Measurements from ENCODE around the gene PORCN.

PORCN gene

GRCh38 chrX:48472225-48472624 is 36.6 kb upstream of the PORCN start:
- Histone ChIP-seq H3K36me3 (replicated peaks) (peaks cover 4% of the 10 kb centered on the region; the same call in 1 of the 2 replicates), H3K9me3 (no peaks in the 10 kb centered on the region), H3K27me3 (ENCODE audit: low read depth) (no peaks in the 10 kb centered on the region), H3K4me3 (no peak overlapping the region), H3K4me1 (peaks cover 16% of the 10 kb centered on the region)
- DNase-seq (ENCODE audit: low spot score in 2 of 2): peak in 1 of 2 experiments; percentile 7
- in situ Hi-C loops (cut with MboI; ENCODE audit: low sequenced_read_pairs): no loop called here

GRCh38 chrX:48472851-48473703 is 35.7 kb upstream of the PORCN start:
- Histone ChIP-seq H3K4me3 (no peak overlapping the region), H3K36me3 (replicated peaks) (peaks cover 4% of the 10 kb centered on the region), H3K27me3 (ENCODE audit: low read depth) (no peaks in the 10 kb centered on the region), H3K4me1 (peaks cover 19% of the 10 kb centered on the region), H3K9me3 (no peaks in the 10 kb centered on the region)
- in situ Hi-C loops (cut with MboI; ENCODE audit: low sequenced_read_pairs): no loop called here
- DNase-seq (ENCODE audit: low spot score in 2 of 2): peak; percentile 32 to 48

- peak in 1 of 2 experiments; percentile 12 for DNase-seq (ENCODE audit: low spot score in 2 of 2)
- Histone ChIP-seq H3K4me1 (peaks cover 19% of the 10 kb centered on the region), H3K36me3 (replicated peaks) (peaks cover 5% of the 10 kb centered on the region), H3K4me3 (no peak overlapping the region), H3K27me3 (ENCODE audit: low read depth) (no peaks in the 10 kb centered on the region), H3K9me3 (no peaks in the 10 kb centered on the region)
- in situ Hi-C loops (cut with MboI; ENCODE audit: low sequenced_read_pairs): no loop called here
Measured at GRCh38 chrX:48473704-48473990, 35.1 kb upstream of the PORCN start.

GRCh38 chrX:48474127-48474526 is 34.7 kb upstream of the PORCN start:
- peak; percentile 54 to 73 for DNase-seq (ENCODE audit: low spot score in 2 of 2)
- Histone ChIP-seq H3K9me3 (no peaks in the 10 kb centered on the region), H3K27me3 (ENCODE audit: low read depth) (no peaks in the 10 kb centered on the region), H3K4me3 (no peak overlapping the region), H3K4me1 (peaks cover 19% of the 10 kb centered on the region), H3K36me3 (replicated peaks) (peaks cover 10% of the 10 kb centered on the region)
- in situ Hi-C loops (cut with MboI; ENCODE audit: low sequenced_read_pairs): no loop called here

- in situ Hi-C loops (cut with MboI; ENCODE audit: low sequenced_read_pairs): no loop called here
- Histone ChIP-seq H3K9me3 (no peaks in the 10 kb centered on the region), H3K36me3 (replicated peaks) (peaks cover 15% of the 10 kb centered on the region), H3K4me3 (peak overlapping the region; percentile 97), H3K4me1 (peaks cover 19% of the 10 kb centered on the region), H3K27me3 (ENCODE audit: low read depth) (no peaks in the 10 kb centered on the region)
- peak; percentile 65 to 77 for DNase-seq (ENCODE audit: low spot score in 2 of 2)
Measured at GRCh38 chrX:48474581-48474980, 34.2 kb upstream of the PORCN start.

GRCh38 chrX:48475296-48475695 is 33.5 kb upstream of the PORCN start:
- peaks cover 19% of the 10 kb centered on the region for H3K4me1 ChIP-seq
- peak in 1 of 2 experiments; percentile 34 for DNase-seq (ENCODE audit: low spot score in 2 of 2)
- peak overlapping the region; percentile 97 for H3K4me3 ChIP-seq
- H3K9me3 ChIP-seq: no peaks in the 10 kb centered on the region
- H3K36me3 ChIP-seq (replicated peaks): peaks cover 15% of the 10 kb centered on the region
- no peaks in the 10 kb centered on the region for H3K27me3 ChIP-seq (ENCODE audit: low read depth)
- in situ Hi-C loops (cut with MboI; ENCODE audit: low sequenced_read_pairs): loop anchor here (25.0 kb wide), 1 partner anchor 613 kb away; no protein-coding TSS in a partner anchor

GRCh38 chrX:48475774-48476577 is 32.8 kb upstream of the PORCN start, which contains the start of gene FTSJ1:
Gene FTSJ1 (plus strand): TSS chrX:48476199. CDS start chrX:48478048, 1,849 bp downstream.
- H3K9me3 ChIP-seq: no peaks in the 10 kb centered on the region
- peaks cover 19% of the 10 kb centered on the region for H3K36me3 ChIP-seq (replicated peaks)
- no peaks in the 10 kb centered on the region for H3K27me3 ChIP-seq (ENCODE audit: low read depth)
- in situ Hi-C loops (cut with MboI; ENCODE audit: low sequenced_read_pairs): loop anchor here (25.0 kb wide), 1 partner anchor 614 kb away; no protein-coding TSS in a partner anchor
- H3K4me3 ChIP-seq: peak within 1 kb of the TSS; percentile 97
- peak; percentile 92 to 95 for DNase-seq (ENCODE audit: low spot score in 2 of 2)
- peaks cover 19% of the 10 kb centered on the region for H3K4me1 ChIP-seq

- peak overlapping the region; percentile 97 for H3K4me3 ChIP-seq
- in situ Hi-C loops (cut with MboI; ENCODE audit: low sequenced_read_pairs): loop anchor here (25.0 kb wide), 1 partner anchor 615 kb away; no protein-coding TSS in a partner anchor
- H3K9me3 ChIP-seq: no peaks in the 10 kb centered on the region
Measured at GRCh38 chrX:48476919-48477318, 31.9 kb upstream of the PORCN start.

GRCh38 chrX:48477960-48478755 is 30.6 kb upstream of the PORCN start:
- Histone ChIP-seq H3K36me3 (replicated peaks) (peaks cover 41% of the 10 kb centered on the region), H3K9me3 (no peaks in the 10 kb centered on the region), H3K4me3 (no peak overlapping the region), H3K27me3 (ENCODE audit: low read depth) (no peaks in the 10 kb centered on the region), H3K4me1 (peaks cover 17% of the 10 kb centered on the region)
- no peak for DNase-seq (ENCODE audit: low spot score in 2 of 2)
- in situ Hi-C loops (cut with MboI; ENCODE audit: low sequenced_read_pairs): loop anchor here (25.0 kb wide), 1 partner anchor 616 kb away; no protein-coding TSS in a partner anchor

More at GRCh38 chrX:48476919-48477318, 31.9 kb upstream of the PORCN start:
- no peak for DNase-seq (ENCODE audit: low spot score in 2 of 2)
- Histone ChIP-seq H3K27me3 (ENCODE audit: low read depth) (no peaks in the 10 kb centered on the region), H3K4me1 (peaks cover 19% of the 10 kb centered on the region), H3K36me3 (replicated peaks) (peaks cover 28% of the 10 kb centered on the region)

GRCh38 chrX:48478806-48479205 is 30.0 kb upstream of the PORCN start:
- H3K4me3 ChIP-seq: no peak overlapping the region
- H3K4me1 ChIP-seq: peaks cover 15% of the 10 kb centered on the region
- no peaks in the 10 kb centered on the region for H3K27me3 ChIP-seq (ENCODE audit: low read depth)
- in situ Hi-C loops (cut with MboI; ENCODE audit: low sequenced_read_pairs): loop anchor here (25.0 kb wide), 1 partner anchor 617 kb away; no protein-coding TSS in a partner anchor
- H3K9me3 ChIP-seq: no peaks in the 10 kb centered on the region
- peaks cover 47% of the 10 kb centered on the region for H3K36me3 ChIP-seq (replicated peaks)
- DNase-seq (ENCODE audit: low spot score in 2 of 2): no peak

GRCh38 chrX:48480142-48480541 is 28.6 kb upstream of the PORCN start:
- Histone ChIP-seq H3K27me3 (ENCODE audit: low read depth) (no peaks in the 10 kb centered on the region), H3K36me3 (replicated peaks) (peaks cover 60% of the 10 kb centered on the region), H3K4me1 (peaks cover 6% of the 10 kb centered on the region), H3K4me3 (no peak overlapping the region), H3K9me3 (no peaks in the 10 kb centered on the region)
- no peak for DNase-seq (ENCODE audit: low spot score in 2 of 2)
- in situ Hi-C loops (cut with MboI; ENCODE audit: low sequenced_read_pairs): loop anchor here (25.0 kb wide), 1 partner anchor 618 kb away; no protein-coding TSS in a partner anchor

- in situ Hi-C loops (cut with MboI; ENCODE audit: low sequenced_read_pairs): loop anchor here (25.0 kb wide), 1 partner anchor 618 kb away; no protein-coding TSS in a partner anchor
- Histone ChIP-seq H3K4me3 (no peak overlapping the region), H3K9me3 (no peaks in the 10 kb centered on the region), H3K4me1 (peaks cover 6% of the 10 kb centered on the region; the same call in 1 of the 2 replicates), H3K36me3 (replicated peaks) (peaks cover 65% of the 10 kb centered on the region), H3K27me3 (ENCODE audit: low read depth) (no peaks in the 10 kb centered on the region)
- no peak for DNase-seq (ENCODE audit: low spot score in 2 of 2)
Measured at GRCh38 chrX:48480583-48480982, 28.2 kb upstream of the PORCN start.

GRCh38 chrX:48482526-48482925 is 26.3 kb upstream of the PORCN start:
- Histone ChIP-seq H3K4me3 (no peak overlapping the region), H3K4me1 (peaks cover under 1% of the 10 kb centered on the region; the same call in 1 of the 2 replicates), H3K27me3 (ENCODE audit: low read depth) (no peaks in the 10 kb centered on the region), H3K9me3 (no peaks in the 10 kb centered on the region), H3K36me3 (replicated peaks) (peaks cover 74% of the 10 kb centered on the region)
- no peak for DNase-seq (ENCODE audit: low spot score in 2 of 2)
- in situ Hi-C loops (cut with MboI; ENCODE audit: low sequenced_read_pairs): loop anchor here (25.0 kb wide), 1 partner anchor 620 kb away; no protein-coding TSS in a partner anchor

Data from HAP-1 (cell line).